ENCODE results near the gene TNFRSF4.

DNA sequence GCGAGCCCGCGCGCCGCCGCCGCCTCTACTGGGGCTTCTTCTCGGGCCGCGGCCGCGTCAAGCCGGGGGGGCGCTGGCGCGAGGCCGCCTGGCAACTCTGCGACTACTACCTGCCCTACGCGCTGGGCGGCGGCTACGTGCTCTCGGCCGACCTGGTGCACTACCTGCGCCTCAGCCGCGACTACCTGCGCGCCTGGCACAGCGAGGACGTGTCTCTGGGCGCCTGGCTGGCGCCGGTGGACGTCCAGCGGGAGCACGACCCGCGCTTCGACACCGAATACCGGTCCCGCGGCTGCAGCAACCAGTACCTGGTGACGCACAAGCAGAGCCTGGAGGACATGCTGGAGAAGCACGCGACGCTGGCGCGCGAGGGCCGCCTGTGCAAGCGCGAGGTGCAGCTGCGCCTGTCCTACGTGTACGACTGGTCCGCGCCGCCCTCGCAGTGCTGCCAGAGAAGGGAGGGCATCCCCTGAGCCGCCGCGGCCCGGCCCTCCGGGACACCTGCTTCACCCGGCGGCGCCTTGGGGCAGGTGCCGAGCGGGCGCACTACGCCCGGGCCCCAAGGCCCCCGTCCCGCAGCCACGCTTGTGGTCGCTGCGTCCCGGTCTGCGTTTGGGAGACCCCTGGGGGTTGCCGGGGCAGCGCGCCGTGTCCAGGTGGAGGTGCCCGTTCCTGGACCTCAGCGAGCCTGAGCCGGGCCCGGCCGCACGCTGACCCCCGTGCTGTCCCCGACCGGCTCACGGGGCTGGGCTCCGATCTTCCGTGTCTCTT lies 19.0 kb upstream of the TNFRSF4 start:
- TF ChIP-seq, protein P1, sequence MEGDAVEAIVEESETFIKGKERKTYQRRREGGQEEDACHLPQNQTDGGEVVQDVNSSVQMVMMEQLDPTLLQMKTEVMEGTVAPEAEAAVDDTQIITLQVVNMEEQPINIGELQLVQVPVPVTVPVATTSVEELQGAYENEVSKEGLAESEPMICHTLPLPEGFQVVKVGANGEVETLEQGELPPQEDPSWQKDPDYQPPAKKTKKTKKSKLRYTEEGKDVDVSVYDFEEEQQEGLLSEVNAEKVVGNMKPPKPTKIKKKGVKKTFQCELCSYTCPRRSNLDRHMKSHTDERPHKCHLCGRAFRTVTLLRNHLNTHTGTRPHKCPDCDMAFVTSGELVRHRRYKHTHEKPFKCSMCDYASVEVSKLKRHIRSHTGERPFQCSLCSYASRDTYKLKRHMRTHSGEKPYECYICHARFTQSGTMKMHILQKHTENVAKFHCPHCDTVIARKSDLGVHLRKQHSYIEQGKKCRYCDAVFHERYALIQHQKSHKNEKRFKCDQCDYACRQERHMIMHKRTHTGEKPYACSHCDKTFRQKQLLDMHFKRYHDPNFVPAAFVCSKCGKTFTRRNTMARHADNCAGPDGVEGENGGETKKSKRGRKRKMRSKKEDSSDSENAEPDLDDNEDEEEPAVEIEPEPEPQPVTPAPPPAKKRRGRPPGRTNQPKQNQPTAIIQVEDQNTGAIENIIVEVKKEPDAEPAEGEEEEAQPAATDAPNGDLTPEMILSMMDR (IDR thresholded peaks at IDR 0.05 in 2 of 3, conservative IDR thresholded peaks at IDR 0.05 in 1 of 3; ENCODE audit: borderline replicate concordance in 1 of 3, insufficient read depth in 1 of 3, low read depth in 2 of 3, low read length in 2 of 3): no peak
- TF ChIP-seq MAX (IDR thresholded peaks at IDR 0.05): no peak

Data from HCT116 (cell line).